Endothelial cell of umbilical vein (primary cell): ENCODE data around the gene TSPAN1. TPM values are rescaled to one million over a fixed set of nuclear protein-coding genes. Genes with fewer than 3 reads are reported as not detected.

ENCODE experiments used
- BruUV-seq: library from RNA; stranded (reverse); fragments of 400-500 nt; replicated peaks from 2 replicates; lab custom pipeline; 2021; lab: Mats Ljungman, UMichigan
- CTCF ChIA-PET: fragments of 300-600, 350-600 bp; sonication (Branson Sonifier 250); formaldehyde crosslinking; loops from one replicate; lab custom pipeline; 2021; ENCODE audit warnings: antibody characterized with exemption, inconsistent platforms; lab: Charles Lee
- POLR2A ChIA-PET: fragments of 300-600, 350-600 bp; sonication (Branson Sonifier 250); formaldehyde crosslinking; loops from one replicate; lab custom pipeline; 2021; ENCODE audit warnings: antibody characterized with exemption, inconsistent platforms; lab: Charles Lee
- DNase-seq: peaks from one replicate; pipeline ENCODE4 v3.0.0-alpha.2; 2011; ENCODE audit warnings: low read depth, low spot score
- FAIRE-seq: peaks from 2 replicates; lab custom pipeline; 2011; peaks lifted over from hg19 to GRCh38; lab: Jason Lieb, UNC
- H2AFZ ChIP-seq: 2 replicates; pipeline ENCODE4 v1.6.0; 2012; ENCODE audit warnings: low read depth, low read length, control low read depth, inconsistent platforms
- H3K27ac ChIP-seq: 2 replicates; pipeline ENCODE4 v1.5.1; 2011; ENCODE audit warnings: low read depth, mild to moderate bottlenecking, control low read depth, low read length, moderate library complexity; ENCODE audit not compliant: insufficient read depth
- H3K27me3 ChIP-seq, 2 experiments: 2 replicates each; pipeline versions ENCODE4 v1.6.0 to v1.6.1; 2011; ENCODE audit warnings: low read length in 2 of 2, mixed read lengths in 1 of 2; ENCODE audit not compliant: control insufficient read depth in 2 of 2, insufficient read depth in 2 of 2
- H3K36me3 ChIP-seq, 2 experiments: 2 replicates in 1 of 2; 3 replicates in 1 of 2; pipeline ENCODE4 v1.5.1; 2011; ENCODE audit warnings: low read length in 2 of 2, mild to moderate bottlenecking in 1 of 2, moderate library complexity in 1 of 2; ENCODE audit not compliant: control insufficient read depth in 2 of 2, insufficient read depth in 2 of 2; ENCODE audit errors: extremely low read depth in 1 of 2
- H3K4me1 ChIP-seq: 3 replicates; pipeline ENCODE4 v1.5.1; 2011; ENCODE audit warnings: mild to moderate bottlenecking, low read length; ENCODE audit not compliant: control insufficient read depth, insufficient read depth; ENCODE audit errors: extremely low read depth
- H3K4me2 ChIP-seq: 2 replicates; pipeline ENCODE4 v1.6.1; 2011; ENCODE audit warnings: low read length, control low read depth, mixed read lengths; ENCODE audit not compliant: insufficient read depth
- H3K4me3 ChIP-seq, 3 experiments: fragments of 200-600 bp in 1 of 3; sonication (generic), shearing (Covaris generic) in 1 of 3; replicated peaks in 1 of 3; 2 replicates each; pipeline ENCODE4 v1.5.1; 2011 to 2016; ENCODE audit warnings: control low read depth in 3 of 3, low read length in 3 of 3, mild to moderate bottlenecking in 2 of 3, inconsistent platforms in 1 of 3, low read depth in 1 of 3, moderate library complexity in 1 of 3; ENCODE audit not compliant: insufficient read depth in 1 of 3
- H3K79me2 ChIP-seq: 2 replicates; pipeline ENCODE4 v1.6.0; 2012; ENCODE audit warnings: low read length, inconsistent platforms; ENCODE audit not compliant: control insufficient read depth, insufficient read depth
- H3K9ac ChIP-seq: replicated peaks from 2 replicates; pipeline ENCODE3; 2011; ENCODE audit warnings: low read length, control low read depth; ENCODE audit not compliant: insufficient read depth; ENCODE audit errors: extremely low read depth
- H3K9me1 ChIP-seq: replicated peaks from 3 replicates; pipeline ENCODE4 v1.6.0; 2011; ENCODE audit warnings: mild to moderate bottlenecking, low read length; ENCODE audit not compliant: control insufficient read depth, insufficient read depth; ENCODE audit errors: extremely low read depth
- H3K9me3 ChIP-seq: replicated peaks from 2 replicates; pipeline ENCODE4 v1.5.1; 2012; ENCODE audit warnings: low read length, inconsistent platforms; ENCODE audit not compliant: control insufficient read depth, insufficient read depth
- H4K20me1 ChIP-seq: replicated peaks from 2 replicates; pipeline ENCODE3; 2011; ENCODE audit warnings: mild to moderate bottlenecking, low read length; ENCODE audit not compliant: control insufficient read depth, insufficient read depth; ENCODE audit errors: extremely low read depth
- EZH2 ChIP-seq: IDR thresholded peaks from 2 replicates; pipeline ENCODE4 v1.6.1; 2012; ENCODE audit warnings: borderline replicate concordance, low read depth, mild to moderate bottlenecking, moderate library complexity, low read length, inconsistent platforms; ENCODE audit not compliant: severe bottlenecking
- GATA2 ChIP-seq: IDR thresholded peaks from 2 replicates; pipeline ENCODE4 v1.7.0; 2011; ENCODE audit warnings: low read depth, mild to moderate bottlenecking, moderate library complexity, mixed read lengths, low read length; ENCODE audit not compliant: insufficient read length, insufficient read depth
- MAX ChIP-seq: IDR thresholded peaks from 2 replicates; pipeline ENCODE4 v1.6.1; 2011; ENCODE audit not compliant: insufficient read depth, insufficient read length
- dilution Hi-C: fragments of 300-500 bp; cut with MboI; formaldehyde crosslinking; loops from one replicate; pipeline ENCODE4 v1.15.0; 2019; ENCODE audit warnings: low sequenced_read_pairs; ENCODE audit not compliant: extremely low pct_ligation_motif_present
- intact Hi-C: fragments of 100-400 bp; cut with micrococcal nuclease; formaldehyde crosslinking; loops from one replicate; pipeline ENCODE4 v1.10.0; 2022
- polyA plus RNA-seq, 4 experiments: library from polyadenylated mRNA; depleted of rRNA in 3 of 4; stranded (reverse) in 3 of 4; unstranded in 1 of 4; fragments of >200 nt; gene quantifications; 2 replicates each; pipeline versions ENCODE4 v1.2.1 to v1.2.3, GENCODE V29; 2011 to 2012; ENCODE audit warnings: missing spikeins in 1 of 4
- total RNA-seq: library from RNA; stranded (reverse); gene quantifications from 2 replicates; pipeline ENCODE4 v1.2.3, GENCODE V29; 2021

The TSPAN1 gene
- total and polyA plus RNA-seq, 2 donors (not counting 3 experiments of a cell fraction or from before 2014, with no cell fraction given) = 0.65 to 0.88 TPM

- Histone ChIP-seq H3K4me3 (no peak overlapping the region), H3K9me1 (no peaks in the 10 kb centered on the region), H3K27me3 (no peaks in the 10 kb centered on the region), H3K4me1 (peaks cover 27% of the 10 kb centered on the region), H3K4me2 (no peak overlapping the region), H3K27ac (no peak overlapping the region), H2AFZ (no peak overlapping the region), H3K36me3 (no peaks in the 10 kb centered on the region), H3K9ac (no peak overlapping the region), H3K79me2 (no peaks in the 10 kb centered on the region), H3K9me3 (no peaks in the 10 kb centered on the region), H4K20me1 (no peaks in the 10 kb centered on the region)
- DNase-seq (no peak), FAIRE-seq (no peak)
- dilution Hi-C loops (loop anchor here (25.0 kb wide), 1 partner anchor 143 kb away; no protein-coding TSS in a partner anchor), intact Hi-C loops (loop anchor here (5.0 kb wide), 1 partner anchor 162 kb away; the partner anchor contains the start of gene NSUN4)
- ChIA-PET POLR2A (no interaction called here), CTCF (interaction anchor here (3.0 to 7.0 kb wide), 2 partner anchors 9 to 143 kb away, joined by 15 to 134 read pairs; no protein-coding TSS in a partner anchor)
- TF ChIP-seq EZH2 (no peak), GATA2 (no peak)
- BruUV-seq = no TSS peak
Measured at GRCh38 chr1:46180082-46180616, 5.3 kb downstream of the TSPAN1 start.

- intact Hi-C loops (loop anchor here (5.0 kb wide), 1 partner anchor 161 kb away; the partner anchor contains the start of gene NSUN4), dilution Hi-C loops (loop anchor here (25.0 kb wide), 1 partner anchor 144 kb away; no protein-coding TSS in a partner anchor)
- no peaks in the 10 kb centered on the region for H3K9me3 ChIP-seq
- no peaks in the 10 kb centered on the region for H3K27me3 ChIP-seq
- POLR2A ChIA-PET = interaction anchor here (1.1 to 1.2 kb wide), 2 partner anchors 49 to 147 kb away, joined by 4 to 9 read pairs; partner anchors contain the start of gene PIK3R3
- peak overlapping the region; percentile 83 for H2AFZ ChIP-seq
- peak overlapping the region; percentile 9 for H3K27ac ChIP-seq
- H3K9ac ChIP-seq = no peak overlapping the region
- no peaks in the 10 kb centered on the region for H4K20me1 ChIP-seq
- H3K79me2 ChIP-seq = no peaks in the 10 kb centered on the region
- TF ChIP-seq GATA2 (peak; percentile 55), MAX (no peak)
- CTCF ChIA-PET = interaction anchor here (0.8 to 7.0 kb wide), 14 partner anchors 9 to 166 kb away, joined by 3 to 134 read pairs (median 6); partner anchors contain the start of gene PIK3R3
- no TSS peak for BruUV-seq
- H3K9me1 ChIP-seq = no peaks in the 10 kb centered on the region
- no peaks in the 10 kb centered on the region for H3K36me3 ChIP-seq
- FAIRE-seq (peak; percentile 84), DNase-seq (peak; percentile 80)
- H3K4me1 ChIP-seq = peaks cover 27% of the 10 kb centered on the region
- H3K4me3 ChIP-seq = no peak overlapping the region
- peak overlapping the region; percentile 29 for H3K4me2 ChIP-seq
Measured at GRCh38 chr1:46181343-46182260, 6.7 kb downstream of the TSPAN1 start.
